Caki2 (cell line): ENCODE measurements around the gene ARHGEF1. TPM values are rescaled to one million over a fixed set of nuclear protein-coding genes. Genes with fewer than 3 reads are reported as not detected.

Experiments used
- DNase-seq: peaks from one replicate; pipeline ENCODE4 v3.0.0-alpha.2; 2015; ENCODE audit warnings: low read depth
- in situ Hi-C: cut with HindIII; loops from 2 replicates; pipeline ENCODE4 v1.10.0; 2016; ENCODE audit warnings: low sequenced_read_pairs, low pct_unique_long_range_greater_than_20kb, mixed read lengths
- total RNA-seq: library from RNA; depleted of rRNA; stranded (reverse); fragments of >200 nt; shearing (Covaris generic); gene quantifications from 2 replicates; pipeline ENCODE4 v1.2.3, GENCODE V29; 2014; ENCODE audit warnings: low replicate concordance

ARHGEF1 gene
- total RNA-seq, 1 experiment from 2014 or later, result 43.6 TPM

GRCh38 chr19:41877916-41878905, 4.8 kb upstream of the ARHGEF1 start:
- DNase-seq, result no peak
- in situ Hi-C loops, result no loop called here

- DNase-seq, result no peak
- in situ Hi-C loops, result no loop called here
Measured at GRCh38 chr19:41879080-41879479, 3.9 kb upstream of the ARHGEF1 start.

GRCh38 chr19:41879670-41880328, 3.2 kb upstream of the ARHGEF1 start:
- DNase-seq, result no peak
- in situ Hi-C loops, result no loop called here

GRCh38 chr19:41880329-41880708, 2.7 kb upstream of the ARHGEF1 start:
- in situ Hi-C loops, result no loop called here
- DNase-seq, result no peak

- in situ Hi-C loops, result no loop called here
- DNase-seq, result no peak
Measured at GRCh38 chr19:41883463-41883820, 458 bp downstream of the ARHGEF1 start.

GRCh38 chr19:41883821-41884733, 1.1 kb downstream of the ARHGEF1 start:
- in situ Hi-C loops, result no loop called here

GRCh38 chr19:41886761-41887710, 4.1 kb downstream of the ARHGEF1 start:
- DNase-seq, result no peak
- in situ Hi-C loops, result no loop called here

More at GRCh38 chr19:41883821-41884733, 1.1 kb downstream of the ARHGEF1 start:
- peak; percentile 98 for DNase-seq

- peak; percentile 53 for DNase-seq
- in situ Hi-C loops, result no loop called here
Measured at GRCh38 chr19:41887711-41888382, 4.9 kb downstream of the ARHGEF1 start.

GRCh38 chr19:41888926-41889325, 5.9 kb downstream of the ARHGEF1 start:
- in situ Hi-C loops, result no loop called here
- DNase-seq, result no peak

GRCh38 chr19:41889896-41890295, 6.9 kb downstream of the ARHGEF1 start:
- in situ Hi-C loops, result no loop called here
- no peak for DNase-seq

- no peak for DNase-seq
- in situ Hi-C loops, result no loop called here
Measured at GRCh38 chr19:41890936-41891335, 8.0 kb downstream of the ARHGEF1 start.

GRCh38 chr19:41892173-41892902, 9.4 kb downstream of the ARHGEF1 start:
- no peak for DNase-seq
- in situ Hi-C loops, result no loop called here

GRCh38 chr19:41893899-41894298, 10.9 kb downstream of the ARHGEF1 start:
- in situ Hi-C loops, result no loop called here
- peak; percentile 53 for DNase-seq

GRCh38 chr19:41894350-41894749, 11.4 kb downstream of the ARHGEF1 start:
- in situ Hi-C loops, result no loop called here

GRCh38 chr19:41895745-41896580, 13.0 kb downstream of the ARHGEF1 start:
- no peak for DNase-seq
- in situ Hi-C loops, result no loop called here

More at GRCh38 chr19:41894350-41894749, 11.4 kb downstream of the ARHGEF1 start:
- DNase-seq, result no peak

GRCh38 chr19:41896581-41896942, 13.6 kb downstream of the ARHGEF1 start:
- no peak for DNase-seq
- in situ Hi-C loops, result no loop called here
